Fibroblast of the aortic adventitia (primary cell): ENCODE results near the gene EFHD2. TPM values are rescaled to one million over a fixed set of nuclear protein-coding genes. Genes with fewer than 3 reads are reported as not detected.

Source experiments
- DNase-seq: peaks from one replicate; pipeline ENCODE4 v3.0.0-alpha.2; 2010; ENCODE audit warnings: low read depth
- H3K4me3 ChIP-seq: 2 replicates; pipeline ENCODE4 v1.5.1; 2011; ENCODE audit warnings: low read depth, mild to moderate bottlenecking, control low read depth, low read length, moderate library complexity
- CTCF ChIP-seq: IDR thresholded peaks from 2 replicates; pipeline ENCODE4 v1.5.1; 2011; ENCODE audit warnings: mild to moderate bottlenecking, low read length, control low read depth, inconsistent platforms; ENCODE audit not compliant: insufficient read depth
- total RNA-seq: library from RNA; depleted of rRNA; stranded (reverse); fragments of >200 nt; gene quantifications from 2 replicates; pipeline ENCODE4 v1.2.3, GENCODE V29; 2012; ENCODE audit warnings: low replicate concordance

Gene EFHD2, protein sequence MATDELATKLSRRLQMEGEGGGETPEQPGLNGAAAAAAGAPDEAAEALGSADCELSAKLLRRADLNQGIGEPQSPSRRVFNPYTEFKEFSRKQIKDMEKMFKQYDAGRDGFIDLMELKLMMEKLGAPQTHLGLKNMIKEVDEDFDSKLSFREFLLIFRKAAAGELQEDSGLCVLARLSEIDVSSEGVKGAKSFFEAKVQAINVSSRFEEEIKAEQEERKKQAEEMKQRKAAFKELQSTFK
- 11.1 and 28.1 TPM in 2 replicates for total RNA-seq

- H3K4me3 ChIP-seq: peak within 1 kb of the TSS; percentile 84
- peak; percentile 41 for DNase-seq
- TF ChIP-seq CTCF: no peak
Observed at GRCh38 chr1:15409388-15410222, at the start of gene EFHD2. TSS of gene EFHD2 (plus strand) at chr1:15409888. CDS start at chr1:15409972, 84 bp downstream.

GRCh38 chr1:15360700-15361099 lies 49.0 kb upstream of the EFHD2 start:
- no peak for DNase-seq
- H3K4me3 ChIP-seq: no peak overlapping the region
- TF ChIP-seq CTCF: no peak

DNA sequence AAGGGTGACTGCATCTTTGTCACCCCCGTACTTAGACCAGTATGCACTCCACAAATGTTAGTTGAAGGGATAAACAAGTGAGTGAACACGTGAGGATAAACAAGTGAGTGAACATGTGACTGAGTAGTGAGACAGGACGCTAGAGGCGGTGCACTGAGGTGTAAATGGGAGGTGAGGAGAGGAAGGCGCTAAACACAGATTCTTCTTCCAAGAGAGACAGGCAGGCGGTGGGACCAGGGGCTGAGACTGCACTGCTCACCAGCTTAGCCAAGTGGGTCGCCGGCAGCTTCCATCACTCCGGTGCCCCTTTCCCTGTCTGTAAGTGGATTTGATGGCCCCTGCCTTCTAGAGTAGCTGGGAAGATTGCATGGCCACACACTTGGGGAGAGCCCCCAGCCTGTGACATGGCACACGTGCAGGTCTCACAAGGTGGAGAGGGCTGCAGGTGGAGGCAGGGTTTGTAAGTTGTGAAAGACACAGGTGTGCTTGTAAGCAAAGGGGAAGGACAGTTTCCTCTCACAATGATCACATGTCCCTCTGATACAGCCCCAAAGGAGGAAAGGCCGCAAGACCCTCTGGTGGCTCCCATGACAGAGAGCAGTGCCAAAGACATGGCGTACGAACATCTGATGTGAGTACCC lies 47.5 kb upstream of the EFHD2 start:
- H3K4me3 ChIP-seq: no peak overlapping the region
- TF ChIP-seq CTCF: no peak
- DNase-seq: no peak

GRCh38 chr1:15362737-15363128 lies 47.0 kb upstream of the EFHD2 start:
- no peak overlapping the region for H3K4me3 ChIP-seq
- TF ChIP-seq CTCF: no peak
- no peak for DNase-seq

GRCh38 chr1:15364740-15365139 lies 44.9 kb upstream of the EFHD2 start:
- no peak for TF ChIP-seq CTCF
- no peak for DNase-seq
- no peak overlapping the region for H3K4me3 ChIP-seq

- no peak overlapping the region for H3K4me3 ChIP-seq
- no peak for DNase-seq
- TF ChIP-seq CTCF: no peak
Observed at GRCh38 chr1:15368888-15369287, 40.8 kb upstream of the EFHD2 start.
